OCI-LY3 (cell line): Measurements from ENCODE around the gene ITGB8.

ENCODE experiments used
- H2AFZ ChIP-seq: fragments of 200-600, 300-600 bp; shearing (Covaris generic); 2 replicates; pipeline ENCODE4 v1.6.0; 2014; ENCODE audit warnings: antibody characterized with exemption, low read depth, low read length
- H3K27ac ChIP-seq: fragments of 200-600, 300-600 bp; sonication (generic); 2 replicates; pipeline ENCODE4 v1.5.1; 2014; ENCODE audit warnings: mild to moderate bottlenecking, low read length, moderate library complexity, mixed read lengths
- H3K27me3 ChIP-seq: fragments of 200-600, 300-600 bp; sonication (generic); 2 replicates; pipeline ENCODE4 v1.6.1; 2014; ENCODE audit warnings: low read depth, low read length, mixed read lengths
- H3K36me3 ChIP-seq: fragments of 200-600, 300-600 bp; sonication (generic); replicated peaks from 2 replicates; pipeline ENCODE3; 2014; ENCODE audit warnings: low read depth, low read length, mixed read lengths
- H3K4me1 ChIP-seq: fragments of 300-600, 200-600 bp; sonication (generic); 2 replicates; pipeline ENCODE4 v1.6.1; 2014; ENCODE audit warnings: low read length, mixed read lengths
- H3K4me2 ChIP-seq: fragments of 200-600, 300-600 bp; sonication (generic); 2 replicates; pipeline ENCODE4 v1.6.1; 2014; ENCODE audit warnings: low read length, mixed read lengths
- H3K4me3 ChIP-seq: fragments of 300-600, 200-600 bp; sonication (generic); 2 replicates; pipeline ENCODE4 v1.5.1; 2014; ENCODE audit warnings: antibody characterized with exemption, mild to moderate bottlenecking, low read length, moderate library complexity
- H3K79me2 ChIP-seq: fragments of 300-600, 200-600 bp; shearing (Covaris generic); 2 replicates; pipeline ENCODE4 v1.6.1; 2014; ENCODE audit warnings: mild to moderate bottlenecking, low read length, mixed read lengths
- H3K9ac ChIP-seq: fragments of 300-600, 200-600 bp; shearing (Covaris generic); 2 replicates; pipeline ENCODE4 v1.6.0; 2014; ENCODE audit warnings: mild to moderate bottlenecking, low read length, moderate library complexity
- H3K9me3 ChIP-seq: fragments of 200-600, 300-600 bp; shearing (Covaris generic); 2 replicates; pipeline ENCODE4 v1.6.1; 2014; ENCODE audit warnings: low read length, mixed read lengths; ENCODE audit not compliant: insufficient read depth
- H4K20me1 ChIP-seq: fragments of 200-600, 300-600 bp; sonication (generic); 2 replicates; pipeline ENCODE4 v1.6.1; 2016; ENCODE audit warnings: low read length, mixed read lengths; ENCODE audit not compliant: insufficient read depth
- CTCF ChIP-seq: fragments of 200-600, 300-600 bp; sonication (generic); IDR thresholded peaks from 2 replicates; pipeline ENCODE4 v1.5.1; 2014; ENCODE audit warnings: antibody characterized with exemption, low read length, low read depth
- EZH2phosphoT487 ChIP-seq: fragments of 200-600 bp; shearing (Covaris generic); IDR thresholded peaks from 2 replicates; pipeline ENCODE4 v1.6.1; 2018; ENCODE audit warnings: antibody characterized with exemption, mixed run types, low read depth

The ITGB8 gene

GRCh38 chr7:20464891-20465290 is 134.2 kb downstream of the ITGB8 start:
- no peaks in the 10 kb centered on the region for H3K79me2 ChIP-seq
- no peaks in the 10 kb centered on the region for H3K4me1 ChIP-seq
- H3K27ac ChIP-seq: no peak overlapping the region
- no peak overlapping the region for H3K4me3 ChIP-seq
- TF ChIP-seq CTCF (no peak), EZH2phosphoT487 (no peak)
- no peak overlapping the region for H2AFZ ChIP-seq
- H4K20me1 ChIP-seq: no peaks in the 10 kb centered on the region
- H3K27me3 ChIP-seq: no peaks in the 10 kb centered on the region
- no peak overlapping the region for H3K9ac ChIP-seq
- H3K36me3 ChIP-seq: no peaks in the 10 kb centered on the region
- no peaks in the 10 kb centered on the region for H3K9me3 ChIP-seq
- no peak overlapping the region for H3K4me2 ChIP-seq
